Measurements from ENCODE around the gene HBE1. TPM values are rescaled to one million over a fixed set of nuclear protein-coding genes. Genes with fewer than 3 reads are reported as not detected.
"Not testable (repeated sequence)": the region's sequence is repeated elsewhere in the genome, so short reads cannot be mapped to it uniquely, and the experiment has no call there.

HBE1 gene
- total RNA-seq, 1 donor from 2014 or later = not detected

- Mint-ChIP-seq H3K36me3 (ENCODE audit: unreplicated experiment) (no peaks in the 10 kb centered on the region), H3K9me3 (ENCODE audit: unreplicated experiment) (peaks cover 2% of the 10 kb centered on the region), H3K27me3 (ENCODE audit: unreplicated experiment) (no peaks in the 10 kb centered on the region), H3K4me1 (ENCODE audit: low read depth, unreplicated experiment) (peaks cover 3% of the 10 kb centered on the region), H3K27ac (ENCODE audit: unreplicated experiment) (no peak overlapping the region), H3K4me3 (ENCODE audit: unreplicated experiment) (no peak overlapping the region)
- DNase-seq = no peak
- no peak for TF ChIP-seq CTCF (IDR thresholded peaks at IDR 0.05; ENCODE audit: partially characterized antibody, unreplicated experiment)
Measured at GRCh38 chr11:5252919-5253265, 16.9 kb downstream of the HBE1 start.

GRCh38 chr11:5252192-5252918, 17.4 kb downstream of the HBE1 start:
- Mint-ChIP-seq H3K27ac (ENCODE audit: unreplicated experiment) (no peak overlapping the region), H3K36me3 (ENCODE audit: unreplicated experiment) (no peaks in the 10 kb centered on the region), H3K4me1 (ENCODE audit: low read depth, unreplicated experiment) (no peaks in the 10 kb centered on the region), H3K4me3 (ENCODE audit: unreplicated experiment) (no peak overlapping the region), H3K9me3 (ENCODE audit: unreplicated experiment) (peaks cover 2% of the 10 kb centered on the region), H3K27me3 (ENCODE audit: unreplicated experiment) (no peaks in the 10 kb centered on the region)
- no peak for TF ChIP-seq CTCF (IDR thresholded peaks at IDR 0.05; ENCODE audit: partially characterized antibody, unreplicated experiment)
- DNase-seq = no peak

GRCh38 chr11:5251746-5252145, 18.0 kb downstream of the HBE1 start:
- Mint-ChIP-seq H3K9me3 (ENCODE audit: unreplicated experiment) (peaks cover 2% of the 10 kb centered on the region), H3K4me3 (ENCODE audit: unreplicated experiment) (no peak overlapping the region), H3K4me1 (ENCODE audit: low read depth, unreplicated experiment) (no peaks in the 10 kb centered on the region), H3K27ac (ENCODE audit: unreplicated experiment) (no peak overlapping the region), H3K36me3 (ENCODE audit: unreplicated experiment) (no peaks in the 10 kb centered on the region), H3K27me3 (ENCODE audit: unreplicated experiment) (no peaks in the 10 kb centered on the region)
- DNase-seq = no peak
- TF ChIP-seq CTCF (IDR thresholded peaks at IDR 0.05; ENCODE audit: partially characterized antibody, unreplicated experiment) = no peak

- Mint-ChIP-seq H3K36me3 (ENCODE audit: unreplicated experiment) (no peaks in the 10 kb centered on the region), H3K4me3 (ENCODE audit: unreplicated experiment) (no peak overlapping the region), H3K27ac (ENCODE audit: unreplicated experiment) (no peak overlapping the region), H3K9me3 (ENCODE audit: unreplicated experiment) (peaks cover 2% of the 10 kb centered on the region), H3K27me3 (ENCODE audit: unreplicated experiment) (no peaks in the 10 kb centered on the region), H3K4me1 (ENCODE audit: low read depth, unreplicated experiment) (no peaks in the 10 kb centered on the region)
- no peak for TF ChIP-seq CTCF (IDR thresholded peaks at IDR 0.05; ENCODE audit: partially characterized antibody, unreplicated experiment)
- no peak for DNase-seq
Measured at GRCh38 chr11:5250543-5251204, 19.1 kb downstream of the HBE1 start.

- H3K27me3 Mint-ChIP-seq (ENCODE audit: unreplicated experiment); DNase-seq; H3K4me1 Mint-ChIP-seq (ENCODE audit: low read depth, unreplicated experiment); H3K27ac Mint-ChIP-seq (ENCODE audit: unreplicated experiment); H3K9me3 Mint-ChIP-seq (ENCODE audit: unreplicated experiment); H3K36me3 Mint-ChIP-seq (ENCODE audit: unreplicated experiment); H3K4me3 Mint-ChIP-seq (ENCODE audit: unreplicated experiment): not testable (repeated sequence)
Measured at GRCh38 chr11:5249807-5250396, 19.8 kb downstream of the HBE1 start, which contains the start of gene HBG1. Gene HBG1 (minus strand): TSS chr11:5249857. CDS start chr11:5249804, 53 bp downstream.

- H3K4me1 Mint-ChIP-seq (ENCODE audit: low read depth, unreplicated experiment); H3K4me3 Mint-ChIP-seq (ENCODE audit: unreplicated experiment); H3K9me3 Mint-ChIP-seq (ENCODE audit: unreplicated experiment); H3K36me3 Mint-ChIP-seq (ENCODE audit: unreplicated experiment); H3K27ac Mint-ChIP-seq (ENCODE audit: unreplicated experiment); DNase-seq; H3K27me3 Mint-ChIP-seq (ENCODE audit: unreplicated experiment): not testable (repeated sequence)
Measured at GRCh38 chr11:5248498-5248897, 21.2 kb downstream of the HBE1 start.
